HG02884 (cell line): Measurements from ENCODE around the gene MAPKBP1.

ENCODE experiments used
- ATAC-seq: cut with Tn5 transposase; IDR thresholded peaks from one replicate; pipeline ENCODE4 v1.9.1; 2021; ENCODE audit warnings: mild to moderate bottlenecking, moderate library complexity; ENCODE audit not compliant: unreplicated experiment

Gene MAPKBP1

DNA sequence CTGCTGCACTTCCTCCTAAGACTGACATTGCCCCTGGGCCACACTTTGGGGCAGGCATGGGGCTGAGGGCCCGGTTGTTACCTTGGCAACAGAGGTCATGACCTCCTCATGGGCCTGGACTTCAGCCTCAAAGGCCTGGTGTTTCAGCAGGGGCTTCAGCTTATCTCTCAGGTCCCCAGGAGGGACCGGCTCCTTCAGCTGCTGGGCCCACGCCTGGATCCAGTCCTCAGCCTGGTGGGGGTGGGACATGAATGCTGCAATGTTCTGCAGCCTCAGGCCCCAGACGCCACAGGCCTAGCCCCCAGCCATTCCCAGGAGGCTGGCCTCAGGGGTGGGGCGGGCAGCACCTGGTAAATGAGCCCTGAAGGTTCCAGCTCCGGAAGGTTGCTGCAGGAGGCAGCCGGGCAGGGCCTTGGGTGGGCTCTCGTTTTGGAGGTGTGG lies 92.0 kb downstream of the MAPKBP1 start:
- no peak for ATAC-seq

DNA sequence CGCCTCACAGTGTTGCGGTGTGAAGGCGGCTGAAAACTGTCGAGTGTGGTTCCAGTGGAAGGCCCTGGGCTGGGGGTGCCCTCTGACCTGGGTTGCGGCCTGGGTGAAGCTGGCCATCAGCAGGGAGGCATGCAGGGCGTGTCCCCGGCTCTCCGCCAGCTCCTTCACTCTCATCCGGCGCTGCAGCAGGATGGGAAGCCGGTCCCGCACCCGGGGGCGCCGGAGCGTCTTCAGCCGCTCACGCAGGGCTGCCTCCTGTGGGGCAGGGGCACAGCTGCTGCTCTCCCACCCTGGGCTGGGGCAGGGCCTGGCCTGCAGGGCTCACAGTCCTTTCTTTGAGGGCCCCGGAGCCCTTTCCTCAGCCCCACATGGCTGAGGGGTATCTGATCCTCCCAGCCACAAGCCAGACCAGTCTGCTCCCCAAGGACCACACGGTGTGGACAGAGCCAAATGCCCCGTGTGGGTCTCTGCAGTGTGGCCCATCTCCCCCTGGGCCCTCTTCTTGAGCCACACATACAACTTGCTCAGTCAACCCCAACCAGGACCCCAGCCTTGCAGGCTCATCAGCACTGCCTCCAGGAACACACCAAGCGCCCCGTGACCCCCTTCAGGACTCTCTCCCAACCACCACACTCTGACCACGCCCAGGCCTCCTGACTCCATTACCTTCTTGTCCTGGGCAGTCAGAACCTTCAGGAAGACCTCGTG lies 92.7 kb downstream of the MAPKBP1 start:
- no peak for ATAC-seq

DNA sequence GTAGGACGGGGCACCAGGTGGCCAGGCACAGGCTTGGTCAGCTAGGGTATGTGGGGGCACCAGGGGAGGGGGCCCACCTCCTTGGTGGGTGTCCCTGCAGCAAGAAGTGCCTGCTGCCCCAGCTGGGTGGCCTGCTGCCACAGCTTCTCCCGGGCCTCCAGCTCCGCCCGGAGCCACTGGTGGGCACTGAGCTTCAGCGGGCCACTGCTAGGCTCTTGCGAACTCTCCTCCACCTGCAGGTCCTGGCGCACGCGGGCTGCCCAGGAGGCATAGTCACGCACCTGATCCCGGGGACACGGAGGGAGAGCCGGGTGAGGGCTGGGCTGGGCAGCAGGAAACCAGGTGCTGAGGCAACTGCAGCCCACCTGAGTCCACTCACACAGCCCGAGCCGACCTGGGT lies 94.0 kb downstream of the MAPKBP1 start:
- no peak for ATAC-seq

DNA sequence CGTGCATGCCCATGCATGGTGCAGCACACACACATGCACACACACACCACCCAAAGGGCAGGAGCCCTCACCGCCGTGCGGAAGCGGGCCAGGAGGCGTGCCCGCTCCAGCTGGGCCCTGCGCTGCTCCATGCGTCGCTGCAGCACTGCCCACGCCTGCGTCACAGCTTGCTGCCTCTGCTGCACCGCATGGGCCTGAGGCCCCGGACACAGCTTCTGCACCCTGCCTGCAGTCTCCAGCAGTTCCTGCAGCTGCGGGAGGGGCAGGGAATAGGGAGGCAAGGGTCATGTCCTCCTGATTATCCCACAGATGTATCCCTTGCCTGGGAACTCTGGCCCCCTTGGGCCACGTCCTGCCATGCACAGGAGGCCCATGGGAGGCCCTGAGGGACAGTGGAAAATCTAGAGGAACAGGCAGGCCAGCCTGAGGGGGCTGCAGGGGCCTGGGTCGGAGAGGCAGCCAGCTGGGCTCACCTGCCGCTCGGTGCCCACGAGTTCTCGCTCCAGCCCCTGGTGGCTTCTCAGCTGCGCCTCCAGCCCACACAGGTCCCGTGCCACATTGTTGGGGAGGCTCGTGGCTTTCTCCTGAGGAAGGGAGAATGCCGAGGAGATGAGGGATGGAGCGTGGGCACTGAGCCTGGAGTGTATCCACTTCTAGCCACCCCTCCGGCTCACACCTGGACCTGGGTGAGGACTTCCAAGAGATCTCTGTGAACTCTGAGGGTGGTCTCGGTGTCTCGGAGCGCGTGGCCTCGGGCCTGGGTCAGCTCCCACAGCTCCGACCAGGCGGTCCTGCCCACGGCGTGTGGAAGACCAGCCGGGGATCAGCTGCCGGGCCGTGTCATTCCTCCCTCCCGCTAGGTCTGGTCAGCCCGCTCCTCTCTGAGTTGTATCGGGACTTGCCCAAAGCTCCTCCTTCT lies 95.7 kb downstream of the MAPKBP1 start:
- no peak for ATAC-seq

DNA sequence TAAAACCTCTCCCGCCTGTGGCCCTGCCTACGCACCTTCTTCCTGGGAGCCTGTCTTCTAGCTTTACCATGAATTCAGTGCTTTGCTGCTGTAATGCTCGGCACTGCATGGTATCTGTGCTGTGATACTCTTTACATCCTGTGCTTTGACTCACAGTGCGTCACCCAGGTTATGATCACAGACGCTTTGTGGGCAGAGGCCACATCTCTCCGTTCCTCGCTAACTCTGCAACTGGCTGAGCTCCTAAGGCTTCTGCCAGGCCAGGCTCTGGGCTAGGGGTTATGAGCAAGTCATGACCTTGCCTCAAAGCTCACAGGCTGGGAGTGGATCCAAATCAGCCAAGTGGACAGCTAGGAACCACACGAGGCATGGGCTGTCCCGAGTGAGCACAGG lies 96.4 kb downstream of the MAPKBP1 start:
- no peak for ATAC-seq

DNA sequence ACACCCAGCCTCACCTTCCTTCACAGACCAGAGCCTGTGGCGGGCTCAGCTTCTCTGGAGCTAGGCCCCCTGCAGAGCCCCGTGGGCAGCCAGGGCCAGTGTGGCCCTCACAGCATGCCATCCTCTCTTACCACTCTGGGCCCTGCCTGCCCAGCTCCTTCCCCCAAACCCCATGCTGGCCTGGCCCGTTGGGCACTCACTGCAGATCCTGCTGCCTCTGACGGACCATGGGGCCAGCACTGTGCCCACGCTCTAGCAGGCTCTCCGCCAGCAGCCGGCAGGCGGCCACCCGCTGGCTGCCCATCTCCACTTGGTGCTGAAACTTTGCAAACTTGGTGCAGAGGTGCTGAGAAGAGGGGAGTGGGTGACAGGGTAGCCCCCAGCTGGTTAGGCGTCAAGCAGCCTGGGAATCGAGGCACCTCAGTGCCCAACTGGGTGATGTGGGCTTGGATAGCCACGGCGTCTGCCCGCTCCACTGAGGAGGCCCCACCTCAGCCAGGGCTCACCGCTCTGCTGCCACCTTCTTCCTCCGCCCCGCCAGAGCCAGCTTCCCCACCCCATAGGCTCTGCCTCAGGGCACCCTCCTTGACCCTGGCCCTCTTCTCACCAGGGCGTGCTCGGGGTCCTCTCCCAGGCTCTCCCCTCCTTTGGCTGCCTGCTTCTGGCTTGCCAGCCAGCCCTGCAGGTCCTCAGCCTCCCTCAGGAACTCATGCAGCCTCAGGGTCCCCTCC lies 97.1 kb downstream of the MAPKBP1 start:
- ATAC-seq = no peak

DNA sequence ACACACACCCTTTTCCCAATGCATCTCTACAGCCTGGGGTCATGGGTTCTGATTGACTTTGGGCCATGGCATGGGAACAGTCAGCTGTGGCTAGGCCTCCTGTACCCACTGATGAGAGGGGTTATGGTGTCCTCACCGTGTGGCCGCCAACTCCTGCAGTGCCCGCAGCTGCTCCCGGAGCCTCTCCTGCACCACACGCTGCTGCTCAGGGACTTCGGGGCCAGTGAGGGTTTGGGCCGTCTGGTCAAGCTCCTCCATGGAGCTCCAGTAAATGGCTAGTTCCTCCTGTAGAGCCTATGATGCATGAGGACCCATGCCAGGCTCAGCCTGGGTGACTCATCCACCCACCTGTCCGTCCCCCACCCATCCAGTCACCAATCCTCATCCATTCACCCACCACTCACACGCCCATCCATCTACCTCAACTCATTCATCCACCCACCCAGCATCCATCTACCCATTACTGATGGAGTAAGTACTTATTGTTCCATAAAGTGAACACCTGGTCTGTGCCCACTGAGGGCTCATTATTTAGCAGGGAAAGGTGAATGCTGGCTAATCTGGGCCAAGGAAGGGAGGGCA lies 98.0 kb downstream of the MAPKBP1 start:
- no peak for ATAC-seq

DNA sequence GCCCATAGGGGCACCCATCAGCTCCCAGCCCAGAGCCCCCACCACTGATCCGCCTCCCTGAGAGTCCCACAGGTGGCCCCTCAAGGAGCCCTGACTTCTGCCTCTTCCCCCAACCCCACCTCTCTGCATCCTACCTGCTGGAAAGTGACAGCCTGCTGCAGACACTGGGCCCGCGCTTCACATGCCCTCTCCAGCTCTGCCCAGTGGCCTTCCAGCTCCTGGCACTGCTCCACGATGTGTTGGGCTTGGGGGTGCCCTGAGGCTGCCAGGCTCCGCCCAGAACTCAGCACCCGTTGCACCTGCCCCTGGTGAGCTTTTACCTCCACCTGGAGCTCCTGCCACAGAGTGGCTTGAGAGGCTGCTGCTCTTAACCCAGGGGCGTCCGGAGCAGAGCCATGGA lies 99.4 kb downstream of the MAPKBP1 start:
- ATAC-seq = no peak

DNA sequence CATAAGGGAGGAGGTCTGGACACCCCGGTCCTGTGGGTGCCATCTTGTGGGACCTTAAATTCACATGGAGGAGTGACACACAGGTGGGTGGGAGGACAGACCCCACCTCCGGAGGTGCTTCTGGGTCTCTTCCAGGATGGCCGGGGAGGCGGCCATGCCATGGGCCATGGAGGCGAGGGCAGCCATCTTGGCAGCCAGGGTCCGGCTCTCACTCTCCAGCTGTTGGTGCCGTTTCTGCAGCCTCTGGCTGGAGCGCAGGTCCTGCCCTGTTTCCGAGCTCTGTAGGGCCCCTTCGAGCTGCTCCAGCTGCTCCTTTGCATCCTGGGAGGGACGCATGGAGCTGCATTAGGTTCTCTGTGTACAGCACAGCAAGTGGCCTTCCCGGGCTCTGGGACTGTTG lies 100.5 kb downstream of the MAPKBP1 start:
- ATAC-seq = no peak

DNA sequence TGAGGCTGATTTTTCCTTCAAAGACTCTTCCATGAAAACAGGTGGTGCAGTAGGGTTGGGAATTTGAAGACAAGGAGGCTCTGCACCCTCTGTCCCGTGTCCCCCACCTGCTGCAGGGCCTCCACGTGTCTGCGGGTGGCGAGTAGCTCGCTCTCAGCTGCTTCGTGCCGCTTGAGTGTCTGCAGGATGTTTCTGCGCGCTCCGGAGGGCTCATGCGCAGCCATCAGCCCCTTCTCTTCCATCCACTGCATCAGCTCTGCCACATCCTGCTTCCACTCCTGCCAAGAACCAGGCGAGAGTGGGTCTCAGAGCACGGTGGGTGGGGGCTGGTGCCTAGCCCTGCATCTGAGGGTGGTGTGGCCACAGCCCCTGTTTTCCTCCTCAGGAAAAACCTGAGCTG lies 101.7 kb downstream of the MAPKBP1 start:
- no peak for ATAC-seq

DNA sequence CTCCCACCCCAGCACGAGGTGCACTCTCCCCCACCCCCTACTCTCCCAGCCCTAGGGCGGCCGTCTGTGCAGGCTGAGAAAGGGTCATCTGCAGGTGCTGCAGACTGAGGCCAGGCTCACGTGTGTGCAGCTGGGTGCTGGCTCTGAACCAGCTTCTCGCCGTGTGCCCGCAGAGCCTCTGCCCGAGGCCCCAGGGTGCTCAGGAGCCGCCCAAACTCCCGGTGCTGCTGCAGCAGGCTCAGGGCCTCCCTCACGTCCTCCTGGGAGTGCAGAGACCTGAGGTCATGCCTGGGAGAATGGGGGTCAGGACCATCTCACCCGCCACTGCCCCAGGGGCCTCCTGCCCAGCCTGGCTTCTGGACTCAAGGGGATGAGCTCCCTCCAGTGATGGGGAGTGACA lies 102.4 kb downstream of the MAPKBP1 start:
- no peak for ATAC-seq
